Stimulated activated CD8-positive, alpha-beta memory T cell treated with anti-CD3 and anti-CD28 coated beads, Interleukin-7, amount 100 ng/mL, for 24 hours (primary cell): ENCODE results near the gene ZDHHC14.

ENCODE experiments used
- DNase-seq: peaks from one replicate; pipeline ENCODE4 v3.0.0-alpha.2; 2020; ENCODE audit warnings: low read depth

The ZDHHC14 gene

DNA sequence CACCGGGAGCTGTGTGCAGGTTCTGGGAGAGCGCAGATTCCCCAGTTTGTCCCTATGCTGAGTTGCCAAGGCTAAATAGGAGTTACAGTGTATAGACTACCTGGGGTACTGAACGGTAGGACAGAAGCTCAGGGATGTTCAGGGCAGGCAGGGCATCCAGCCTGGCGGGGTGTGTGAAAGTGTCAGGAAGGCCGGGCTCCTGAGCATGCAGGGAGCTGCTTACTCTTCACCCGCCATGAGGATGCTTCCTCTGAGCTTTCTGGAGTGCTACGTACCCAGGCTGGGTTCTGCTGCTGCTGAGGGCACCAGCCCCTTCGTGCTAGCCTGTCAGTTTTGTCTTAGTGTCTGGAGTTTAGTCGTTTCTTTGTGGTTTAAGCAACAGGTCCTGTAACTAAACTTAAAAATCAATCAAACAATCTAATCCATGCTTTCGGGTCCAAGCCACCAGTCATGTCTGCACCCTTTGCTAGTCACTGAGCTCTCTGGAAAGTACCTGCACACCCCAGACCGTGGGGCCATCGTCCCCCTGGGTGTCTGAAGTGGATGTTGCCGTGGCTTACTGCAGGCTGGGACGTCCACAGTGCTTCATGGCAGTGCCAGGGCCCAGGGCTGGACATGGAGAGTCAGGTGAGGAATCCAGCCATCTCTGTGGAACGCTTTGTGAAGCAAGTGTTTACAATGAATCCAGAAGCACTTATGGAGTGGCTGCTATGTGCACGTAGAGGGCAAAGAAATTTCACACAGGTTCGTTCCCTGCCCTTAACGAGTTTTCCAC is 221.7 kb downstream of the ZDHHC14 start:
- no peak for DNase-seq

DNA sequence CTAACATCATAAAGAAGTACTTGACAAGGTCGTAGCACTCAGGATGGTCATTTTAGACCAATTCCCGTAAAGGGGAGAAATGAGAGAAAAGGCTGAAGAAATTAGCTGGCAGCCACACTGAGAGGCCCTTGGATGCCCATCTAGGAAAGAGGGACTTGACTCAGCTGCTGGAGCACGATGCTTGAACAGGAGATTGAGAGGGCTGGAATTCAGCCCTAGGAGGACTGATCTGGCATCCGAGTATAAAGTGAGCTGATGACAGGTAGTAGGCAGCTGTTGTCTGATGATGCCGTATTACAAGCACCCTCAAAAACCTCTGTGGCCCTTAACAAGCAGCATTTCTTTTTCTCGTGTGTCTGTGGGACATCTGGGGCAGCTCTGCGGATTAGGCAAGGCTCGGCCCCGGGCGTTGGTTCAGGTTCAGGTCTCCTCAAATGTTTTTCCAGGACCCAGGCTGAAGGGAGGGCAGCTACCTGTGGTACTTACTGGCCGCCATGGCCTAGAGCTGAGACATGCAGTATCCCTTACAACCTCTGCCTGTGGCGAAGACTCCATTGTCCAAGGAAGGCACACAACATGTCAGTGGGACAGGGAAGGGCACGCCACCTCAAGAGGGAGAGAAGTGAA is 222.4 kb downstream of the ZDHHC14 start:
- DNase-seq: no peak

DNA sequence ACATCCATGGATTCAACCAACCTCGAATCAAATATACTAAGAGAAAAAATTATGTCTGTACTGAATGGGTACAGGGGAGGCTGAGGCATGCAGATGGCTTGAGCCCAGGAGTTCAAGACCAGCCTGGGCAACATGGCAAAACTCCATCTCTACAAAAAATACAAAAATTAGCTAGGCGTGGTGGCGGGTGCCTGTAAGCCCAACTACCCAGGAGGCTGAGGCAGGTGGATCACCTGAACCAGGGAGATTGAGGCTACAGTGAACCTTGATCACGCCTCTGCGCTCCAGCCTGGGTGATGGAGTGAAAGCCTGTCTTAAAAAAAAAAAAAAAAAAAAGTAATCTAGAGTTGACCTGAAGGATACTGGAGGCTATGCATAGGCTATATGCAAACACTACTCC is 223.0 kb downstream of the ZDHHC14 start:
- no peak for DNase-seq

DNA sequence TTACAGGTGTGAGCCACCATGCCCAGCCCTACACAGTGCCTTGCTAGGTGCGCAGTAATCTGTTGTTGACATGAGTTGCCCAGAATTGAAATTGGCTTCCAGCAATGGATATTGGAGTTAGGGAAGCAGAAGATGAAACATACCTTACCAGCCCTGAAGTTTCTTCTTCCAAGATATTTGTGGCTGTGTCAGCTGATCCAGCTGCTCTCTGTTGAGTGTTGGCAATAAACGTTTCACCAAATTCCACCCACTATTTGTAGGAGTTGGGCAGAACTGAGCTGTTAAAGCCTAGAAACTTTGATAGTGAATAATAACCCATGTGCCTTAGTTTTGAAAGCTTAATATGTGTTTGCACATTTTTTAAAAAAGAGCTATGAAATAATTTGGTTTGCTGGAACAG is 223.8 kb downstream of the ZDHHC14 start:
- DNase-seq: no peak

DNA sequence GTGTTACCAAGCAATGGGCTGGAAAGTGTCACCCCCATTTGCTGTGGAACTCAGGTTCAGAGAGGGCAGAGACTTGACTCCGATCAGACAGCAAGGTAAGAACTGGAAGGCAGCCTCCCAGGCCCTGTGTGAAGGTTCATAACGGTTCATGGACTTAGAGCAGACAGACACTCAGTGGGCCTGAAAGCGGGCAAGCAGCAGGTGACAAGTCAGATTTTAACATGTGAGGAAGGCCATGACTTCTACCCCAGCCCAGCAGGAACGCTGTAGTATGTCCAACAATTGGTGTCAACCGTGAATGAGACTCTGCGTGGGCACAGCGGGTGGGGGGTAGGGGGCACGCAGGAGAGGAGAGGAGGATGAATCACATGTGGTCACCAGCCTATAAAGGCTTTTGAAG is 224.5 kb downstream of the ZDHHC14 start:
- DNase-seq: no peak

- DNase-seq: no peak
Measured at GRCh38 chr6:157606516-157606915, 225.5 kb downstream of the ZDHHC14 start.

GRCh38 chr6:157607317-157608109 is 226.5 kb downstream of the ZDHHC14 start:
- DNase-seq: no peak

- DNase-seq: no peak
Measured at GRCh38 chr6:157608221-157609075, 227.5 kb downstream of the ZDHHC14 start.

- DNase-seq: no peak
Measured at GRCh38 chr6:157609117-157609516, 228.1 kb downstream of the ZDHHC14 start.

- DNase-seq: no peak
Measured at GRCh38 chr6:157609556-157609955, 228.6 kb downstream of the ZDHHC14 start.

GRCh38 chr6:157610451-157610999 is 229.5 kb downstream of the ZDHHC14 start:
- DNase-seq: no peak

- no peak for DNase-seq
Measured at GRCh38 chr6:157611406-157611805, 230.4 kb downstream of the ZDHHC14 start.

GRCh38 chr6:157613011-157613522 is 232.1 kb downstream of the ZDHHC14 start:
- no peak for DNase-seq

DNA sequence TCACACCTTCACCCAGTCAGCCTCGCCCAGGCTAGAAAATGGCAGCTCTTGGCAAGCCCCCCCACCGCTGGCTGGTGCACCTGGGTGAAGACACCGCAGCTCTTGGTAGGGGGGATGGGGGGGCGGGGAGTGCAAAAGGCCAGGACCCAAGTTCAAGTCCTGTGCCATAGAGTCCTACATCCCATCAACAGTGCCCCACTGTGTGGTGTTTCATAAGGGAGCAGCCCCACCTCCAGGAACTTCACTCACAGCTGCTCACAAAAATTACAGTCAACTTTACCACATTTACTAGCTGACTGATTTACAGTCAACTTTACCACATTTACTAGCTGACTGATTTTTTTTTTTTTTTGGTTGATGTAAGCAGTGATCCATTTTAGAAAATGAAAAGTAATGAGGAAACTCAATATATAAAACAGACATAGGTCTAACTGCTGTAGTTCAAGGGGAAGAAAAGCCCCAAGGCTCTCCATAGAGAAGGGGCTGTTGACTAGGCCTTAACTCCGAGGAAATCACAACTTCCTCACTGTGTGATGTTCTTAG is 233.1 kb downstream of the ZDHHC14 start:
- no peak for DNase-seq

- DNase-seq: no peak
Measured at GRCh38 chr6:157615420-157615769, 234.4 kb downstream of the ZDHHC14 start.

DNA sequence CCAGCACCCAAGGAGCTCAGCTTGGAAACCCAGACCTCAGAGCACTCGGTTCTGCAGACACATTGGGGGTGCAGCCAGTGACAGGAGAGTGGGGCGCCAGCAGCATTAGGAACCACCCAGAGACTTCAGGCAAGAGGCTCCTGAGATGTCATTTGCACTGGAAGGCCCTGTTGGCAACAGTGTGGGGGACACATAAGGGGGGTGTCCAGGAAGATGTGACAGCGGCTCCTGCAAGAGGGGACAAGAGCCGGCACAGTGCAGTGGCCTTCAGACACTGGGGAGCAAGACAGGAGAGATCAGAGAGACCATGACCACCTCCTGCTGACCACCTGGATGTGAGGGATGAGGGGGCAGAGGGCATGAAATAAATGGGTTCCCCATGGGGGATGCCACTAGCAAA is 235.0 kb downstream of the ZDHHC14 start:
- no peak for DNase-seq

DNA sequence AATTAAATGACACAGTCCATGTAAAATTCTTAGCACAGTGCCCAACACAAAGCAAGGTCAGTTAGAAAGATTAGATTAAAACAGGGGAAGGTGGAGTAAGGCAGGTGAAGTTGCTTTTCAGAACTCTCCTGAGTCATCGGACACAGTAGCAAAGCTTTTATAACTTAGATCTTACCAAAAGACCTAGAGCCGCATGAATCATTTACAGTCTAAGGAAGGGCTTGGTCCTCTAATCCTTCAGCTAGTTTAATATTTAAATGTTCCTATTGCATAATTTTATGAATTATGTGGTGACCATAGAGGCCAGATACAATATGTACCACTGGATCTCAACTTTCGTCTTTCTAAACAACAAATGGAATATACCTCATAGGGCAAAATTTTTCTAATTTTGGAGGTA is 240.0 kb downstream of the ZDHHC14 start:
- no peak for DNase-seq

DNA sequence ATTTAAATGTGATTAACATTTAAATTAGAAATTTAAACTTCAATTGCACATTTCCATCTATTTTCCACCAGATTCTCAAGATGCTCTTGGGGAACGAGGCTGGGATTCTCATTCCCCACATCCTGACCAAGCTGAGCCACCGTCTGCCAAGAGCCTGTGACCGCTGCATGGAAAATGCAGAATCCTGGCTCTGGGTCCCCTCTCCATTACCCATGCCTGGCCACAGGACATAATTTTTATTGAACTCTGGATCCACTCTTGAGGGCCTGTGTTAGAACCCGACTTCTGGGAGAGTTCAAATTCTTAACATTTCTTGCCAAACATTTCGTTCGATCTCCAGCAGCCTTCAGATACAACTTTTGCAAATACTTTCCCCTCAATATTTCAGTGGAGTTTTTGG is 240.4 kb downstream of the ZDHHC14 start:
- DNase-seq: no peak

GRCh38 chr6:157622427-157622826 is 241.4 kb downstream of the ZDHHC14 start:
- no peak for DNase-seq

- no peak for DNase-seq
Measured at GRCh38 chr6:157625111-157625510, 244.1 kb downstream of the ZDHHC14 start.

DNA sequence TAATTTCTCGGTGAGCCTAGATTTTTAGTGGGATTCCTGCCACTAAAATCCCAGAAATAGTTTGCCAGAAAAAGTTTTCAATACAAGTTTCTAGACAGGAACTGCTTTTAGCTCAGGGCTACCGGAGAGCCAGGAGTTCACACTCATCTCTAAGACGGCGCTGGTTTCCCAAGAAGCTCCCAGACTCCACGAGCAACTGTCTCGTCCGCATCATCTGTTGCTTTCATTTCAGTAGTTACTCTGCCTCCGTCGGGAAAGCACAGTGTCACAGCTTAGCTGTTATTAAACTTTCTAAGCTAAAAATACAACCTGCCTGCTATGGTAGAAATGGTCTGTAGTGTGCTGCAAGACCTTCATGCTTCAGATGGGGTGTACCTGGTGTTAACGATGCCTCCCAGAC is 244.8 kb downstream of the ZDHHC14 start:
- DNase-seq: no peak
